ENCODE data around the gene IBA57.
A peak's percentile ranks its signal among the peaks of the same experiment; 100 is the strongest.
"Not testable (repeated sequence)": the region's sequence is repeated elsewhere in the genome, so short reads cannot be mapped to it uniquely, and the experiment has no call there.

Gene IBA57

DNA sequence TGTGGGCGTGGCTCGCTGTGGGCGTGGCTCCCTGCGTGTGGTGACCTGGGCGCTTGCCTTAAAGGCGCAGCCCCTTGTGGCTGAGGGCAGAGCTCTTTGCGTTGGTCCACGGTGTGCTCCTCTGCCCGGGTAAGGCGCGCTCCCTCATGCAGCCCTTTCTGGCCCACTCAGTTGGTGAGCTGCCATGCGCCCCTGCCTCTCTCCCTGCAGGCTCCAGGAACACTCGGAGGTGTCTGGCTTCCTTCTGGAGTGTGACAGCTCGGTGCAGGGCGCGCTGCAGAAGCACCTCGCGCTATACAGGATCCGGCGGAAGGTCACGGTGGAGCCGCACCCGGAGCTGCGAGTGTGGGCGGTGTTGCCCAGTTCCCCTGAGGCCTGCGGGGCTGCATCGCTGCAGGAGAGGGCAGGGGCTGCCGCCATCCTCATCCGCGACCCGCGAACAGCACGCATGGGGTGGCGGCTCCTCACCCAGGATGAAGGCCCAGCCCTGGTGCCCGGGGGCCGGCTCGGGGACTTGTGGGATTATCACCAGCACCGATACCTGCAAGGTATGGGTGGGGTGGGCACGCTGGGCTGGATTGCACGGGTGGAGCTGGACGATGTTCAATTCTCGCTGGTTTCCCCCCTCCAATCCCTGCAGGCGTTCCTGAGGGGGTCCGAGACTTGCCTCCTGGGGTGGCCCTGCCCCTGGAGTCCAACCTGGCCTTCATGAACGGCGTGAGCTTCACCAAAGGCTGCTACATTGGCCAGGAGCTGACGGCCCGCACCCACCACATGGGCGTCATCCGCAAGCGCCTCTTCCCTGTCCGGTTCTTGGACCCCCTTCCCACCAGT is 9.1 kb downstream of the IBA57 start:
- peak; percentile 77 for DNase-seq

DNA sequence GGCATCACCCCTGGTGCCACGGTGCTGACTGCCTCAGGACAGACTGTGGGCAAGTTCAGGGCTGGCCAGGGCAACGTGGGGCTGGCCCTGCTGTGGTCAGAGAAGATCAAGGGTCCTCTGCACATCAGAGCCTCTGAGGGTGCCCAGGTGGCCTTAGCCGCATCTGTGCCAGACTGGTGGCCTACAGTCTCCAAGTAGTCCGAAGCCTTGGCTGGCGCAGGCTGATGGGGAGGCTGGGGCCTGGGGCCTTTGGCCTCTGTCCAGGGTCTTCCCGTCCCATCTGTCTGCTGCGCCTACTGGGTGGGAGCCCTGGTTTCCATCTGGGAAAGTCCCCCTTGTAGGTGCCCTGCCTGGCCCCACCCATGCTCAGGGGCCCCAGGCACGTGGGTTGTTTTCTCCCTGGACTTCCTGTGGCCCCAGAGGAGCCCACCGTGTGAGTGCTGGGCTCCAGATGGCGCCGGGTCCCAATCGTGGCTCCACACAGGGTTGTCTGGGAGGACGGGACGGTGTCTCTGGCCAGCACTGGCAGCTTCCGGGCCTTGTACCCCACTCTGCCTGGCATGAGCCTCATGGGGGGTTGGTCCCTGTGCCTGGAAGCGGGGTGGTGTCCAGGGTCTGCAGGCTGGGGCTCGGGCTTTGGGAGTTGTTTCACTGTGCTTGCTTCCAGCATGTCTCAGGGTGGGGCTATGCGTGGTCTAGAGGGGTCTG is 9.9 kb downstream of the IBA57 start:
- DNase-seq = no peak

DNA sequence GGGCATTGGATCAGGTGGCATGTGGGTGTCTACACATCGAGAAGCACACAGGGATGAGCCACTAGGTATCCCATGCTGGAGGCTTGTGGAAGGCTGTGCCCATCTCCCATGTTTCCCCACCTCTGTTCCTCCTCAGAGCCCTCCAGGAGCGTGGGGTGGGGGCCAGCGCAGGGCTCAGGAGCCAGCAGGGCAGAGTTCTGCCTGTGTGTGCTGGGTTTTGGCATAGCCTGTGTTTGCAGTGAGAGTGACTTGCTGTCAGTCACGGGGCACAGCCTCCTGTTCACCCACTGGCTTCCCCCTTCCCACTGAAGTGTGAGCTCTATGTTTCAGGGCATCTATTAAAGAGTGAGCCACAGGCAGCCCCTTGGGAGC is 10.4 kb downstream of the IBA57 start:
- no peak for DNase-seq

DNA sequence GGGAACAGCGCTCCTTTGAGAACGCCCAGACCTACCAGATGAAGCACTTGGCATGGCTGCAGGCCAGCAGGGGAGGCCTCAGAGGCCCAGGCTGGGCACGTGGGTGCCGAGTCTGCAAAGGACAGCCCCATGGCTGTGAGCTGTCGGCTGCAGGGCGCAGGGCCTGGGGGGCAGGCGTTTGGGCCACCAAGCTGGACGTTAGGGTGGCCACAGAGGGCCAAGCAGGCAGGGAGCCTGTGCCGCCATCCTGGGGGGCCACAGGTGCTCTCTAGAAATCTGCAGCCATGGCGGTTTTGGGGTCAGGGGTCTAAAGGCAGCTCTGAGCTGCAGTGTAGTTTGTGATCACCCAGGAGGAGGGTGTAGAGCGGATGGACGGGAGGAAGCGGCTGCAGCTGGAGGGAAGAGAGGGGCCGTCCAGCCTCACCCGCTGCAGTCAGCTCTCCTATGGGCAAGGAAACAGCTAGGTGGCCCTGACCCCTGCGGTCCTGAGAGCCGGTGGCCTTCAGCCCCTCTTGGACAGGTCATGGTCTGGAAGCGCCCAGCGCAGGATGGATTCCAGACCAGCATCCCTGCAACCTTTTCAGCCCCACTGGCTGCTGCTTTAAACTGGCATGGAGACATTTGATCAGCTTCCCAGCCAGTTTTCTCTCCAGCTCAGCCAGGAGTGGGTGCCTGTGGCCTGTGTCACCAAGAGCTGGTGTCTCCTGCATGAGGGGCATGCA is 11.0 kb downstream of the IBA57 start:
- no peak for DNase-seq

DNA sequence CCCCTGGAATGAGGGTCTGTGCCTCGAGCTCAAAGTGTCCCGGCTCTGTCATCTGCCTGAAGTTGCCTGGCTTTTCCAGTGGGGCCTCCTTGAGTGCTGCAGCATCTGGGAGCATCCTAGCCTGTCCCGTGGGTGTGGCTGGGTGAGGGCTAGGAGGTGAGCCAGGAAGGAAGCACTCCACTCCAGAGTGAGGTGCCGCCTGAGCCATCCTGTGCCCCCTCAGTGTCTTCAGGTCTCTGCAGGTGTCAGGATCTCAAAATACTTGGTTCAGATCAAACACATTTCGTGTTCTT is 11.5 kb downstream of the IBA57 start:
- DNase-seq = no peak

DNA sequence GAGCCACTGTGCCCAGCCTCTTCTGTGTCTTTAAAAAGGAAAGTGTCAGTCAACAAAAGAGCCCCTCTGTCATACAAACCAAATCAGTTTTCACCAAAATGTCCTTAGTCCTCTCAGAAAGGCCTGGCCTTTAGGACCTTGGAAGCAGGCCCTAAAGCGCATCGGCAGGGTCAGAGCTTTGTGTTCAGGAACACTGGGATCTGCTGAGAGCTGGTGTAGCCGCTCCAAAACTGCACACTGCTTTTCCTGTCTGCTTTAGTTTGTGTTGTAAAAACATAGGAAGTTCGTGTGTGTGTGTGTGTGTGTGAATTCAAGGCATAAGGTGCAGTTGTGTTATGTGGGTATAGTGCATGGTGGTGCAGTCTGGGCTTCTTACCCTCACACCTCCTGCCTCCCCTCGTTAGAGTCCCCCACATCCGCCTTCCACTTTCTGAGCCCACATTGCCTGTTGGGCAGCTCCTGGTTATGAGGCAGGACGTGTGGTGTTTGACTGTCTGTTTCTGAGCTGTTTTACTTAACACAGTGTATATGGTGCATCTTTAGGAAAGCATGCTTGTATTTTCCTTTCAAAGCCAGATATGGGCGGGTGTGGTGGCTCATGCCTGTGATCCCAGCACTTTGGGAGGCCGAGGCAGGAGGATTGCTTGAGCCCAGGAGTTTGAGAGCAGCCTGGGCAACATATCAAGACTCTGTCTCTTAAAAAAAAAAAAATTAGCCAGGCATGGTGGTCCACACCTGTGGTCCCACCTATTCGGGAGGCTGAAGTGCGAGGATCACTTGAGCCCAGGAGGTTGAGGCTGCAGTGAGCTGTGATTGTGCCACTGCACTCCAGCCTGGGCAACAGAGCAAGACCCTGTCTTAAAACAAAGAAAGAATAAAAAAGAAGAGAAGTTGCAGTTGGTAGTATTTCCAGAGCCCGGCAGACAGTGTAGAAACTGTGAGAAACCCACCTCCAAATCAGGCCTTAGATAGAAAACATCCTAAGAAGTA is 12.4 kb downstream of the IBA57 start:
- peak; percentile 25 for DNase-seq

DNA sequence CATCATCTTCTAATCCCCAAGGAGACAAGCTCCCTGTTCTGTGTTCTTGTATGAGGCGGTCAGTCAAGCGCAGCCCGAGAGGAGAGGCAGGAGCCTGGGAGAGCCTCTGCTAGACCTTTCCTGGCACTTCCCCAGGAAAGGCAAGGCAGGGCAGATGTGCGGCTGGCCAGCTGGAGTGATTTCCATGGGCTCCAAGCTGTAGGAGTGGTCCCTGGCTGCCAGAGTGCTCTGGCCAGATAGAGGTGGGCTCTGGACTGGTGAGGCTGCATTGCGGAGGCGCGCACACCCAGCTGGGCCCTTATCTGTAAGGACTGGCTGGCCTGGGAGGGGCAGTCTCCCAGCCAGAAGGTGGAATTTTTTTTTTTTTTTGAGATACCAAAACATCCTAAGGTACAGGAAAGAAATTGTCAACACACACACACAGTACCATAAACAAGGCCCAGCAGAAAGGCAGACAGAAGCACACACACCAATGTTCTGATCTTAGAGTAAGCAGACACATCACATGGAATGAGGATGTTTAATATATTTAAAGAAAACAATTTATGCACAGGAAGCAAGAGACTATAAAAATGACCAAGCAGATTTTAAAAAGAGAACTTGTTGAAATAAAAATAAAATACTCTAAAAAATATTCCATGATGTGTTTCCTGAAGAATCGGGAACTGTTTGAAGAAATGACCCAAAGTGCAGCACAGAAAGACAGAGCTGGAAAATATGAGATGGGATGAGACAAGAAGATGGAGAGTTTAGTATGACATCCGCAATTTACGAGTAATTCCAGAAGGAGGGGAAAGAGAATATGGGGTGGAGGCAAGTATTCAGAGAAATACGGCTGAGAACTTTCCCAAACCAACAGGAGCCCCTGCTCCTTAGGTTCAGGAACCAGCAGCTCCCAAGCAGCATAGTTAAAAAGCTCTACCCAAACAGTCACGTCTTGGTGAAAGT is 13.4 kb downstream of the IBA57 start:
- peak; percentile 25 for DNase-seq

DNA sequence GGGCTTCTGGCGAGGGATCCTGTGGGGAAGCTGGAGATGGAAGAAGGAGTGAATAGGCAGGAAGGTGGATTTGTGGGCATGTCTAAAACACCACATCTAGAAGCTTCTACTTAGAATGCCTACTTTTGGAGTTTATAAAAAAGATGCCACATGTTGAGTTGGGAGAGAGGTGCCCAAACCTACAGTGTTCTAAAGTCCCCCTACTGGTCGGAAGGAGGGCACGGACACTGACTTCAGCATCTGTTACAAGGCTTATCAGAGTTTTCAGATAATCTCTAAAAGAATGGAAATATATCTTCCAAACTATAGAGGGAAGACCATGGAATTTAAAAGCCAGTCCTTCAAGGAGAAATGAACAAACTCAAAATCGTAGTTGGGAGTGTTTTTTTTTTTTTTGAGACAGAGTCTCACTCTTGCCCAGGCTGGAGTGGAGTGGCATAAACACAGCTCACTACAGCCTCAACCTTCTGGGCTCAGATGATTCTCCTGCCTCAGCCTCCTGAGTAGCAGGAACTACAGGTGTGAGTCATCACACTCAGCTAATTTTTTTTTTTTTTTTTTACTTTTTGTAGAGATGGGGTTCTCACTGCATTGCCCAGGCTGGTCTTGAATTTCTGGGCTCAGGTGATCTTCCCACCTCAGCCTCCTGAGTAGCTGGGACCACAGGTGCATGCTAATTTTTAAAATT is 14.8 kb downstream of the IBA57 start:
- DNase-seq = peak; percentile 43

DNA sequence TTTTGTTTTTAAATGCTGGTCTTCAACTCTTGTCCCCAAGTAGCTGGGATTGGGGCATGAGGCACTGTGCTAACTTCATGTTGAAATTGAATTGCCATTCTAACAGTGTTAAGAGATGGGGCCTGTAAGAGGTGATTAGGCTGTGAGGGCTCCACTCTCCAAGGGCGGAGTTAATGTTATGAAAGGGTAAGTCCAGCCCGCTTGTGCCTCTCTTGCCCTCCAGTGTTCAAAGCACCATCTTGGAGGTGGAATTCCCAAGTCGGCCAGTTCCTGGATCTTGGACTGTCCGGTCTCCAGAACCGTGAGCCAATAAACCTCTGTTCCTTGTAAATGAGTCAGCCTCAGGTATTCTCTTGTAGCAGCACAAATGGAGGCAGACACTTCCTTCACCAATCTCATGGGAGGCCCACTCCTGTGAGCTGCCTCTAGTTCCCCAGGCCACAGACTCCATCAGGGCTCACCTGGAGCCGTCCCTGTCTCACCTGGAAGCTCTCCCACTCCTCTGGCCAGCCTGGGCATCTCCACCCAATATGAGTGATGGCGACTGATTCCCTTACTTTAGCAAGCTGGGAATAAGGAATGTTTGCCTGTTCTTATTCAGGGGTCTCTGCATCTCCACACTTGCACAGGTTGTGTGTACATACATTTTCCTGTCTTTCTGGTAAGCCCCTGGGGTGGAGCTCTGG is 15.5 kb downstream of the IBA57 start:
- peak; percentile 32 for DNase-seq

DNA sequence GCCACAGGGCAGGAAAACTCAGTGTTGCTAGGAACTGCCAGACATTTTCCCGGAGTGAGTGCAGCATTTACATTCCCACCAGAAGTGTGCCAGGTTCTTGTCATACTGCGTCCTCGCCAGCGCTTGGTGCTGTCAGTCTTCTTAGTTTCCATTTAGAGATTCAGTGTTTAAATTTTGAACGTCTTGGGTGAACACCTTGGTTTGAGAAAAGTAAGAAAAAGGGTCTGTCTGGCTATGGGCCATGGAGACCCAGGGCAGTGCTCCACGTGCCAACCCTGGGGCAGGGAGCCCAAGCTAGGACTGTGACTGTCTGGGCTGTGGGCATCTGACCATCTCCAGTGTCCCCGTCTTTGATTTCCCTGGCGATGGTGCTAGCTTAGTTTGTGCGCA is 16.0 kb downstream of the IBA57 start:
- DNase-seq = peak; percentile 48

DNA sequence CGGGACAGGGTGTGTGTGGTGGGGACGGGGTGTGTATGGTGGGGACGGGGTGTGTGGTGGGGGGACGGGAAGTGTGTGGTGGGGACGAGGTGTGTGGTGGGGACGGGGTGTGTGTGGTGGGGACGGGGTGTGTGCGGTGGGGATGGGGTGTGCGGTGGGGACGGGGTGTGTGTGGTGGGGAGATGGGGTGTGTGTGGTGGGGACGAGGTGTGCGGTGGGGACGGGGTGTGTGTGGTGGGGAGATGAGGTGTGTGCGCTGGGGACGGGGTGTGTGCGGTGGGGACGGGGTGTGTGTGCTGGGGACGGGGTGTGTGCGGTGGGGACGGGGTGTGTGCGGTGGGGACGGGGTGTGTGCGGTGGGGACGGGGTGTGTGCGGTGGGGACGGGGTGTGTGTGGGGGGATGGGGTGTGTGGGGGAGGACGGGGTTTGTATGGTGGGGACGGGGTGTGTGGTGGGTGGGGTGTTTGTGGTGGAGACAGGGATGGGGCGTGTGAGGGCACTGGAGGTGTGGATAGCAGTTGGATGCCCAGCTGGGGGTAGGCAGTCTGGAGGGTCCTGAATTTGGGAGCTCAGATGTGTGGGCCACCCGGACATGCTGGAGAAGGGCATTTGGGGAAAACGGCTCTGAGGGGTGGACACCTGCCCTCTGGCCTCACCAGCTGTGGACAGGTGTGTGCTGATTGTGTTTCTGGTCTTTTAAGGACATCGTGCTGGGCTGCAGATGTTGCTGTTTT is 16.9 kb downstream of the IBA57 start:
- DNase-seq = peak; percentile 42

DNA sequence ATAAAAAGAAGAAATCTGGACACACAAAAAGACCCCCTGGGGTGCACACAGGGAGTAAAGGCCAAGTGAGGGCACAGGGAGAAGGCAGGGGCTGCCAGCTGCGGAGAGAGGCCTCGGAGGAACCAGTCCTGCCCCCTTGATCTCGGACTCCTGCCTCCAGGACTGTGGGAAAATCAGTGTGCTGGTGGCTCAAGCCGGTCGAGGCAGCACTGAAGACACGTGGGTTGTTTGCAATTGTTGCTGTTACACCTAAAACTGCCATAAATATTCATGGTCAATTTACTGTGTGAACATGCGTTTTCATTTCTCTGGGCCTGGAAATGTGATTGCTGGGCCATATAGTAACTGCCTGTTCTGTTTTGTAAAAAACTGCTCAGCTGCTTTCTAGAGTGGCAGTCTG is 18.5 kb downstream of the IBA57 start:
- peak; percentile 37 for DNase-seq

DNA sequence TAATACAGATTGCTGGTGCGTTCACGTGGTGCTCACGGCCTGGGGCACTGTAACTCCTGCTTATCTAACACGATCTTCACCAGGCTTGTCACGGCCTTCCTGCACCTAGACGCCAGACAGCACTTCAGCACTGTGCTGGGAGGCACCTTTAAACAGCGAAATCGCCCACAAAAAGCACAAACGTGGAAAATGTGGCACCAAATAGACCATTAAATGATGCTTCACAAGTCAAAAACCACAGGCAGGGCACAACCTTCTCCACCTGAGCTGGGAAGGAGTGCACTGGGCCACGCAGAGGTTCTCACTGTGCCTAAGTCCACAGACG is 20.0 kb downstream of the IBA57 start:
- peak; percentile 46 for DNase-seq

DNA sequence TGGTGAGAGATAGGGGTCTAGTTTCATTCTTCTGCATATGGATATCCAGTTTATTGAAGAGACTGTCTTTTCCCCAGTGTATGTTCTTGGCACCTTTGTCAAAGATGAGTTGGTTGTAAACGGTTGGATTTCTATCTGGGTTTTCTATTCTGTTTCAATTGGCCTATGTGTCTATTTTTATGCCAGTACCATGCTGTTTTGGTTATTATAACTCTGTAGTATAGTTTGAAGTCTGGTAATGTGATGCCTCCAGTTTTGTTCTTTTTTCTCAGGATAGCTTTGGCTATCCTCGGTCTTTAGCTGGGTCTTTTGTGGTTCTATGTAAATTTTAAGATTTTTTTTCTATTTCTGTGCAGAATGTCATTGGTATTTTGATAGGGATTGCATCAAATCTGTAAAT is 22.6 kb downstream of the IBA57 start:
- DNase-seq = not testable (repeated sequence)

DNA sequence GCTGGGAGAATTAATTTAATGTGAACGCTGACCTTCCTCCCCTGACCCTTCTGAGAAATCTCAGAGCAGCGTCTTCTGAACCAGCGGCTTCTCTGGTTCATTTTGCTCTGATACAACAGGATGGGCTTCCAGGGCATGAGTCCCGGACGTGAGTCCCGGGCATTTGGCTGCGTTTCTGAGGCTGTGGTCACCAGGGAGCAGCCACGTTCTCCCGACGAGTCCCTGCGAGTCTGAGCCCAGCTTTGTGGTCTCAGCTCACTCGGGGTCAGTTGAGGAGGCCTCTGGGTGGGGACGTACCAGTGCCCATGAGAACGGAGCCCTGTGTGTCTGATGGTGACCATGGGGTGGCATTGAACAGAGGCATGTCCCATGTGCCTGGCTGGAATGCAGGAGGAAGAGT is 24.6 kb downstream of the IBA57 start:
- peak; percentile 28 for DNase-seq

DNA sequence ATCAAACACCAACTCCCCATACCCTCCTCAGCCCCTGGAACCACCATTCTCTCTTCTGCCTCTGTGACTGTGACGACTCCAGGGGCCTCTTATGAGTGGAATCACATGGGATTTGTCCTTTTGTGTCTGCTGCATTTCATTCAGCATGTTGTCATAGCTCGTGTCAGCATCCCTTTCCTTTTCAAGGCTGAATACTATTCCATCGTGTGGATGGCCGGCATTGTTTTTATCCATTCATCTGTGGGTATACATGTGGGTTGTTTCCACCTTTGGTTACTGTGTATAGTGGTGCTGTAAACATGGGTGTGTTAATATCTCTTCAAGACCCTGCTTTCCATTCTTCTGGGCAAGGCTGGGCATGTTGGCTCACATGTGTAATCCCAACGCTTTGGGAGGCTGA is 25.2 kb downstream of the IBA57 start:
- DNase-seq = no peak

DNA sequence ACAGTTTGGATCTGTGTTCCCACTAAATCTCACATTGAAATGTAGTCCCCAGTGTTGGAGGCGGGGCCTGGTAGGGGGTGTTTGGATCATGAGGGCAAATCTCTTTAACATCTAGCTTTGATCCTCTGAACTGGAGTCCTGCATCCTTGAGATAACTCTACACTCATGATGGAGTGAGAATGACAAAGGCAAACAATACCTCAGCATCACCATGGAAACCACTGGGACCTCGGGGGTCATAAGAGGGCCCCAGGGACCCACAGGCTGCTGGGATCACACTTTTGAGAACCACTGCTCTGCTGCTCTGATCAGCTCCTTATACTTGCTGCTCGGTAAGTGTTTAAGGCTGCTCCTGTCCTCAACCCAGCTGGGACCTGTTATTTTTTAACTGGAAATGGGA is 28.8 kb downstream of the IBA57 start:
- DNase-seq = no peak

DNA sequence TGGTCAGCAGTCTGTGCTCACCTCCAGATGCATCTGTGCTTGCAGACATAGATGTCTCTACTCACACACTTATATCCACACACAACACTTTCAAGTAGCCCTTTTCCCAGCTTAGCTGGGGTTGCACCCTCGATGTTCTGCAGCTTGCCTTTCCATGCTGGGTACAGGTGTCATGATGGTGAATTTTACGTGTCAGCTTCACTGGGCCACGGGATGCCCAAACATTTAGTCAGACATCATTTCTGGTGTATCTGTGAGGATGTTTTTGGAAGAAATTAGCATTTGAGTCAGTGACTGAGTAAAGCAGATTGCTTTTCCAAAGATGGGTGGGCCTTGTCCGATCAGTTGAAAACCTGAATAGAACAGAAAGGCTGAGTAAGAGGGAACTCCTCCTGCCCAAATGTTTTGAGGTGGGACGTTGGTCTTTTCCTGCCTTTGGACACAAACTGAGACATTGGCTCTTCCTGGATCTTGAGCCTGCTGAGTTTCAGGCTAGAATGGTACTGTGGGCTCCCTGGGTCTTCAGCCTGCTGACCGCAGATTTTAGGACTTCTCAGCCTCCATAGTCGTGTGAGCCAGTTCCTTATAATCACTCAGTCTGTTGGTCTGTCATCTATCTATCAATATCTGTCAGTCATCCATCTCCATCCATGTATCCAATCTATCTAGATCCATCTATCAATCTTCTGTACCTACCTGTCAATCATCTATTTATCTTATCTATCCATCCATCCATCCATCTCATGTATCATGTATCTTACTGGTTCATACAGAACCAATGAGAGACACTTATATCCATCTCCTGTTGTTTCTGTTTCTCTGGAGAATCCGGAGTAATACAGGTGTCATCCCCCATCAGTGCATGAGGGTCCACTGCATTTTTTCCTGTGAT is 29.6 kb downstream of the IBA57 start:
- DNase-seq = peak; percentile 28
